HepG2 (cell line): ENCODE data around the gene CTNNBIP1. TPM values are rescaled to one million over a fixed set of nuclear protein-coding genes. Genes with fewer than 3 reads are reported as not detected.

Source experiments
- ATAC-seq: fragments of 200-7000 bp; cut with Tn5 transposase; 3 replicates; pipeline ENCODE4 v1.9.1; 2020; ENCODE audit warnings: mild to moderate bottlenecking, moderate library complexity
- BruUV-seq: library from RNA; stranded (reverse); fragments of 400-500 nt; replicated peaks from 2 replicates; lab custom pipeline; 2021; lab: Mats Ljungman, UMichigan
- CTCF ChIA-PET: fragments of 300-600 bp; formaldehyde crosslinking; extraction: SDS; loops from one replicate; lab custom pipeline; 2021; ENCODE audit warnings: low total read pairs, inconsistent platforms, low intra/inter-chr PET ratio; lab: Yijun Ruan, JAX
- POLR2A ChIA-PET: fragments of 350-600 bp; sonication (Branson Sonifier 250); formaldehyde crosslinking; loops from one replicate; lab custom pipeline; 2020; ENCODE audit warnings: antibody characterized with exemption, inconsistent platforms; lab: Yijun Ruan, JAX
- DNase-seq: peaks from one replicate; pipeline ENCODE4 v3.0.0-alpha.2; 2015; ENCODE audit warnings: low spot score
- FAIRE-seq: peaks from 3 replicates; lab custom pipeline; 2011; peaks lifted over from hg19 to GRCh38; lab: Jason Lieb, UNC
- H2AFZ ChIP-seq: one replicate; pipeline ENCODE4 v1.6.1; 2011; ENCODE audit warnings: low read length, inconsistent platforms
- H3K27ac ChIP-seq: fragments of 300-600 bp; 3 replicates; pipeline ENCODE4 v1.8.0; 2011; ENCODE audit warnings: mixed run types, mild to moderate bottlenecking, mixed read lengths, low read length, inconsistent platforms; ENCODE audit not compliant: insufficient read depth; ENCODE audit errors: extremely low read length
- H3K27me3 ChIP-seq, 2 experiments: fragments of 200-600 bp in 1 of 2; 2 replicates in 1 of 2; 3 replicates in 1 of 2; pipeline versions ENCODE4 v1.6.0 to v1.8.0; 2011; ENCODE audit warnings: low read length in 2 of 2, mild to moderate bottlenecking in 2 of 2, moderate library complexity in 2 of 2, inconsistent platforms in 1 of 2; ENCODE audit not compliant: insufficient read depth in 2 of 2, control insufficient read depth in 1 of 2
- H3K36me3 ChIP-seq, 2 experiments: fragments of 200-600 bp in 1 of 2; replicated peaks in 1 of 2; 2 replicates in 1 of 2; 3 replicates in 1 of 2; pipeline versions ENCODE4 v1.5.1 to v1.8.0; 2011; ENCODE audit warnings: low read length in 2 of 2, inconsistent platforms in 1 of 2; ENCODE audit not compliant: insufficient read depth in 2 of 2, control insufficient read depth in 1 of 2
- H3K4me1 ChIP-seq: 2 replicates; pipeline ENCODE4 v1.5.1; 2012; ENCODE audit warnings: low read length, inconsistent platforms; ENCODE audit not compliant: insufficient read depth
- H3K4me2 ChIP-seq: 2 replicates; pipeline ENCODE4 v1.6.0; 2011; ENCODE audit warnings: low read depth, low read length, inconsistent platforms
- H3K4me3 ChIP-seq, 3 experiments: fragments of 200-600 bp in 1 of 3; sonication (generic), shearing (Covaris generic) in 1 of 3; replicated peaks in 1 of 3; 2 replicates each; pipeline ENCODE4 v1.5.1; 2011 to 2016; ENCODE audit warnings: low read length in 3 of 3, inconsistent platforms in 2 of 3, low read depth in 2 of 3, mild to moderate bottlenecking in 2 of 3, control low read depth in 1 of 3, mixed read lengths in 1 of 3; ENCODE audit not compliant: insufficient read depth in 1 of 3
- H3K79me2 ChIP-seq: one replicate; pipeline ENCODE4 v1.6.1; 2011; ENCODE audit warnings: low read length, inconsistent platforms; ENCODE audit not compliant: insufficient read depth
- H3K9ac ChIP-seq: 2 replicates; pipeline ENCODE4 v1.6.0; 2011; ENCODE audit warnings: mild to moderate bottlenecking, low read depth, low read length, inconsistent platforms; ENCODE audit not compliant: insufficient read depth
- H3K9me3 ChIP-seq: 2 replicates; pipeline ENCODE4 v1.5.1; 2012; ENCODE audit warnings: mild to moderate bottlenecking, low read length
- H4K20me1 ChIP-seq: 2 replicates; pipeline ENCODE4 v1.6.0; 2011; ENCODE audit warnings: inconsistent platforms, mild to moderate bottlenecking, low read length, moderate library complexity; ENCODE audit not compliant: insufficient read depth
- ATF3 ChIP-seq: sonication (generic); formaldehyde crosslinking; IDR thresholded peaks from 2 replicates; pipeline ENCODE4 v1.4.0; 2020; ENCODE audit warnings: missing genetic modification reagents
- CHCHD3 ChIP-seq: sonication (generic); formaldehyde crosslinking; IDR thresholded peaks from 2 replicates; pipeline ENCODE4 v1.8.0; 2022; ENCODE audit warnings: mild to moderate bottlenecking, missing genetic modification reagents, moderate library complexity
- CHD2 ChIP-seq: IDR thresholded peaks from 2 replicates; pipeline ENCODE4 v1.6.1; 2011; ENCODE audit warnings: low read depth, low read length, improper control_type of control experiment
- ERF ChIP-seq: IDR thresholded peaks from 2 replicates; pipeline ENCODE4 v1.6.1; 2018; ENCODE audit warnings: missing biosample characterization, missing genetic modification reagents
- FOXC1 ChIP-seq: sonication (generic); formaldehyde crosslinking; IDR thresholded peaks from 2 replicates; pipeline ENCODE4 v1.8.0; 2022; ENCODE audit warnings: mild to moderate bottlenecking, missing genetic modification reagents, borderline replicate concordance
- GATA4 ChIP-seq: sonication (generic); IDR thresholded peaks from 2 replicates; pipeline ENCODE4 v1.6.1; 2016; ENCODE audit warnings: antibody characterized with exemption, low read depth, borderline replicate concordance
- KDM5A ChIP-seq: fragments of 200-600 bp; sonication (generic); IDR thresholded peaks from 2 replicates; pipeline ENCODE4 v1.7.0; 2018; ENCODE audit warnings: antibody characterized with exemption, mild to moderate bottlenecking, low read length, borderline replicate concordance
- KDM5B ChIP-seq: sonication (generic); formaldehyde crosslinking; IDR thresholded peaks from 2 replicates; pipeline ENCODE4 v1.4.0; 2020; ENCODE audit warnings: missing genetic modification reagents, mild to moderate bottlenecking, borderline replicate concordance
- SMAD1 ChIP-seq: sonication (generic); formaldehyde crosslinking; IDR thresholded peaks from 2 replicates; pipeline ENCODE4 v1.4.0; 2020; ENCODE audit warnings: missing genetic modification reagents, low read depth, mild to moderate bottlenecking, borderline replicate concordance
- SUZ12 ChIP-seq: fragments of 150-350 bp; IDR thresholded peaks from 2 replicates; pipeline ENCODE4 v1.6.1; 2014; ENCODE audit warnings: low read depth, low read length
- TBP ChIP-seq: sonication (generic); formaldehyde crosslinking; IDR thresholded peaks from 2 replicates; pipeline ENCODE4 v1.5.0; 2020; ENCODE audit warnings: missing genetic modification reagents
- ZFP90 ChIP-seq: sonication (generic); formaldehyde crosslinking; IDR thresholded peaks from 2 replicates; pipeline ENCODE4 v1.8.0; 2022; ENCODE audit warnings: missing genetic modification reagents, mild to moderate bottlenecking, inconsistent platforms, borderline replicate concordance
- ZNF260 ChIP-seq: sonication (generic); formaldehyde crosslinking; IDR thresholded peaks from 2 replicates; pipeline ENCODE4 v1.4.0; 2020; ENCODE audit warnings: missing genetic modification reagents, low read depth, mild to moderate bottlenecking, borderline replicate concordance
- ZNF503 ChIP-seq: sonication (generic); formaldehyde crosslinking; IDR thresholded peaks from 2 replicates; pipeline ENCODE4 v1.4.0; 2020; ENCODE audit warnings: missing genetic modification reagents
- ZNF772 ChIP-seq: sonication (generic); formaldehyde crosslinking; IDR thresholded peaks from 2 replicates; pipeline ENCODE4 v1.5.0; 2020; ENCODE audit warnings: mild to moderate bottlenecking, missing genetic modification reagents
- ZNF792 ChIP-seq: IDR thresholded peaks from 2 replicates; pipeline ENCODE4 v1.6.1; 2016
- ZZZ3 ChIP-seq: sonication (generic); formaldehyde crosslinking; IDR thresholded peaks from 2 replicates; pipeline ENCODE4 v1.4.0; 2020; ENCODE audit warnings: missing genetic modification reagents, mild to moderate bottlenecking, borderline replicate concordance
- WGBS: methylation state at CpG from one replicate; pipeline ENCODE4 v1.1.6; 2017; ENCODE audit warnings: low lambda C conversion rate; 5-methylcytosine and 5-hydroxymethylcytosine counted together
- in situ Hi-C: cut with HindIII; loops from 2 replicates; pipeline ENCODE4 v1.10.0; 2017; ENCODE audit warnings: low pct_unique_long_range_greater_than_20kb; ENCODE audit not compliant: extremely low pct_ligation_motif_present
- intact Hi-C: fragments of 100-400 bp; cut with micrococcal nuclease; formaldehyde crosslinking; loops from one replicate; pipeline ENCODE4 v1.10.0; 2022; ENCODE audit not compliant: unreplicated experiment
- polyA plus RNA-seq, 8 experiments: library from polyadenylated mRNA; depleted of rRNA in 3 of 8; stranded (reverse) in 7 of 8; unstranded in 1 of 8; fragments of >200 nt; fragmentation: Illumina TruSeq in 4 of 8; extraction: Trizol in 4 of 8; gene quantifications; 2 replicates each; pipeline versions ENCODE4 v1.2.1 to v1.2.3, GENCODE V29; 2011 to 2016; ENCODE audit warnings: low read depth in 4 of 8, missing spikeins in 1 of 8, mixed read lengths in 1 of 8; ENCODE audit not compliant: insufficient read depth in 1 of 8
- total RNA-seq, 5 experiments: library from RNA; depleted of rRNA; stranded (reverse); fragments of >200 nt; fragmentation: Illumina TruSeq; extraction: Trizol; gene quantifications; 2 replicates each; pipeline ENCODE4 v1.2.3, GENCODE V29; 2016; ENCODE audit warnings: low read depth in 1 of 5
- TF ChIP-seq, protein P1 (sequence below): sonication (generic); formaldehyde crosslinking; IDR thresholded peaks from 2 replicates; pipeline ENCODE4 v1.4.0; 2020; ENCODE audit warnings: missing genetic modification reagents
- TF ChIP-seq, protein P2 (sequence below): sonication (generic); formaldehyde crosslinking; IDR thresholded peaks from 2 replicates; pipeline ENCODE4 v1.5.0; 2020; ENCODE audit warnings: mild to moderate bottlenecking, missing genetic modification reagents

The CTNNBIP1 gene
- total and polyA plus RNA-seq, 2 of the 13 experiments (the other 11 are each of a cell fraction or from before 2014, with no cell fraction given), result 71.7 to 83.0 TPM

DNA sequence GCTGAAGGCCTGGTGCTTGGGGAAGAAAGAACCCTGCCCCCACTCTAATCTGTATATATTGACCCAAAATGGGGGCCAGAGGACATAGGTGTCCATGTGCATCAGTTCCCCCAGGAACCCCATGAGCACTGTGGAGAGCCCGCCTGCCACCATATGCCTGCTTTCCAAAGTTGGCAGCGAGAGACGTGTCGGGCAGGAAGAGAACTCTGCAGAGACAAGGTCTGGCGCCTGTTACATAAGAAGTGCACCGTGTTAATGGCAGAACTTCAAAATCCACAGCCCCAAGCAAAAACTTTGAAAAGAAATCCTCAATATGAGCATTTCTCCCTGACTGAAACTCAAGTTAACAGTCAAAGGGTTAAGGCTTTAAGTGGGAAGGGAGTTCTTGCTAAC lies 8.0 kb downstream of the CTNNBIP1 start:
- Histone ChIP-seq H3K79me2 (peaks cover 56% of the 10 kb centered on the region), H3K9ac (no peak overlapping the region), H3K27me3 (no peaks in the 10 kb centered on the region; a peak in 1 of 5 replicates), H4K20me1 (peaks cover 4% of the 10 kb centered on the region; the same call in 1 of the 2 replicates), H3K4me1 (peaks cover 71% of the 10 kb centered on the region), H3K27ac (peak overlapping the region; percentile 56), H3K4me3 (no peak overlapping the region), H2AFZ (no peak overlapping the region), H3K4me2 (peak overlapping the region; percentile 83), H3K36me3 (no peaks in the 10 kb centered on the region; a peak in 1 of 5 replicates), H3K9me3 (no peaks in the 10 kb centered on the region)
- no peak for ATAC-seq
- CTCF ChIA-PET, result no interaction called here
- in situ Hi-C loops, result no loop called here
- 81% methylated on average over 6 of the region's 6 CpGs for WGBS
- intact Hi-C loops, result loop anchor here (5.0 kb wide), 1 partner anchor 40 kb away; the partner anchor contains the start of genes LZIC and NMNAT1
- POLR2A ChIA-PET, result interaction anchor here (0.8 to 3.1 kb wide), 6 partner anchors 9 to 19 kb away, joined by 3 to 12 read pairs (median 4); partner anchors contain the start of gene CTNNBIP1
- no peak for FAIRE-seq
- no TSS peak for BruUV-seq
- DNase-seq, result no peak
- no peak for TF ChIP-seq FOXC1 (CRISPR knock-in tag)
- no peak for TF ChIP-seq ZZZ3 (CRISPR knock-in tag)
- TF ChIP-seq, protein P1, sequence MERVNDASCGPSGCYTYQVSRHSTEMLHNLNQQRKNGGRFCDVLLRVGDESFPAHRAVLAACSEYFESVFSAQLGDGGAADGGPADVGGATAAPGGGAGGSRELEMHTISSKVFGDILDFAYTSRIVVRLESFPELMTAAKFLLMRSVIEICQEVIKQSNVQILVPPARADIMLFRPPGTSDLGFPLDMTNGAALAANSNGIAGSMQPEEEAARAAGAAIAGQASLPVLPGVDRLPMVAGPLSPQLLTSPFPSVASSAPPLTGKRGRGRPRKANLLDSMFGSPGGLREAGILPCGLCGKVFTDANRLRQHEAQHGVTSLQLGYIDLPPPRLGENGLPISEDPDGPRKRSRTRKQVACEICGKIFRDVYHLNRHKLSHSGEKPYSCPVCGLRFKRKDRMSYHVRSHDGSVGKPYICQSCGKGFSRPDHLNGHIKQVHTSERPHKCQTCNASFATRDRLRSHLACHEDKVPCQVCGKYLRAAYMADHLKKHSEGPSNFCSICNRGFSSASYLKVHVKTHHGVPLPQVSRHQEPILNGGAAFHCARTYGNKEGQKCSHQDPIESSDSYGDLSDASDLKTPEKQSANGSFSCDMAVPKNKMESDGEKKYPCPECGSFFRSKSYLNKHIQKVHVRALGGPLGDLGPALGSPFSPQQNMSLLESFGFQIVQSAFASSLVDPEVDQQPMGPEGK (CRISPR knock-in tag), result peak; percentile 47; the same call in 1 of the 2 replicates
- TF ChIP-seq SUZ12, result no peak
- TF ChIP-seq KDM5A, result no peak
- no peak for TF ChIP-seq SMAD1 (CRISPR knock-in tag)
- TF ChIP-seq GATA4, result no peak
- TF ChIP-seq CHD2, result no peak
- no peak for TF ChIP-seq ZNF503 (CRISPR knock-in tag)
- TF ChIP-seq ZNF792 (CRISPR knock-in tag), result no peak
- TF ChIP-seq KDM5B (CRISPR knock-in tag), result 0 out of 2 replicates have a peak, but pooled peaks have one; percentile 30
- no peak for TF ChIP-seq ZNF260 (CRISPR knock-in tag)
- no peak for TF ChIP-seq ZFP90 (CRISPR knock-in tag)
- 0 out of 2 replicates have a peak, but pooled peaks have one; percentile 3 for TF ChIP-seq ZNF772 (CRISPR knock-in tag)
- TF ChIP-seq ATF3 (CRISPR knock-in tag), result no peak
- no peak for TF ChIP-seq TBP (CRISPR knock-in tag)
- no peak for TF ChIP-seq ERF (CRISPR knock-in tag)
- no peak for TF ChIP-seq CHCHD3
- TF ChIP-seq, protein P2, sequence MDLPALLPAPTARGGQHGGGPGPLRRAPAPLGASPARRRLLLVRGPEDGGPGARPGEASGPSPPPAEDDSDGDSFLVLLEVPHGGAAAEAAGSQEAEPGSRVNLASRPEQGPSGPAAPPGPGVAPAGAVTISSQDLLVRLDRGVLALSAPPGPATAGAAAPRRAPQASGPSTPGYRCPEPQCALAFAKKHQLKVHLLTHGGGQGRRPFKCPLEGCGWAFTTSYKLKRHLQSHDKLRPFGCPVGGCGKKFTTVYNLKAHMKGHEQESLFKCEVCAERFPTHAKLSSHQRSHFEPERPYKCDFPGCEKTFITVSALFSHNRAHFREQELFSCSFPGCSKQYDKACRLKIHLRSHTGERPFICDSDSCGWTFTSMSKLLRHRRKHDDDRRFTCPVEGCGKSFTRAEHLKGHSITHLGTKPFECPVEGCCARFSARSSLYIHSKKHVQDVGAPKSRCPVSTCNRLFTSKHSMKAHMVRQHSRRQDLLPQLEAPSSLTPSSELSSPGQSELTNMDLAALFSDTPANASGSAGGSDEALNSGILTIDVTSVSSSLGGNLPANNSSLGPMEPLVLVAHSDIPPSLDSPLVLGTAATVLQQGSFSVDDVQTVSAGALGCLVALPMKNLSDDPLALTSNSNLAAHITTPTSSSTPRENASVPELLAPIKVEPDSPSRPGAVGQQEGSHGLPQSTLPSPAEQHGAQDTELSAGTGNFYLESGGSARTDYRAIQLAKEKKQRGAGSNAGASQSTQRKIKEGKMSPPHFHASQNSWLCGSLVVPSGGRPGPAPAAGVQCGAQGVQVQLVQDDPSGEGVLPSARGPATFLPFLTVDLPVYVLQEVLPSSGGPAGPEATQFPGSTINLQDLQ (CRISPR knock-in tag), result no peak
